ENCODE results near the gene LRRIQ1. TPM values are rescaled to one million over a fixed set of nuclear protein-coding genes. Genes with fewer than 3 reads are reported as not detected.

LRRIQ1 gene
- total RNA-seq, 2 donors from 2014 or later: 0.05 TPM; not detected in 1

DNA sequence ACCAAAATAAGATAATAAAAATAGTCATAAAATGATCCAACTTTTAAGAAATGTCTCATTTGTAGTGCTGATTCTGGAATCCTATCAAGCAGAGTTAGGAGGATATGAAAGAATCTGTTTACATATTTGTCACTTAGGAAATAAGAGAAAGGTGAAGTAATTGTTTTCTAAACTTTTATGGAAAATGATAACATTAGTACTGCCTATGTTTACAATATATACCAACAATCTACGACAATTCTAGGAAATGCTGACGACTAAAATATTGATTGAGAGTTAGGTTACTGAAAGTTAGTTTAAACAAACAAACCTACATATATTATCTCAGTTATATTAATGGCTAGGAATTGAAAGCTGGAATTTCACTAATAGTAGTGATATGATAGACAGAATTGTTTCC, 18.1 kb upstream of the LRRIQ1 start:
- Histone ChIP-seq H3K4me1 (no peaks in the 10 kb centered on the region), H3K27me3 (no peaks in the 10 kb centered on the region), H3K4me3 (no peak overlapping the region), H3K9ac (ENCODE audit: low read depth in 2 of 2, low read length in 2 of 2) (no peak overlapping the region), H3K36me3 (no peaks in the 10 kb centered on the region), H3K27ac (no peak overlapping the region), H3K9me3 (no peaks in the 10 kb centered on the region)
- no peak for DNase-seq
- TF ChIP-seq, protein P1, sequence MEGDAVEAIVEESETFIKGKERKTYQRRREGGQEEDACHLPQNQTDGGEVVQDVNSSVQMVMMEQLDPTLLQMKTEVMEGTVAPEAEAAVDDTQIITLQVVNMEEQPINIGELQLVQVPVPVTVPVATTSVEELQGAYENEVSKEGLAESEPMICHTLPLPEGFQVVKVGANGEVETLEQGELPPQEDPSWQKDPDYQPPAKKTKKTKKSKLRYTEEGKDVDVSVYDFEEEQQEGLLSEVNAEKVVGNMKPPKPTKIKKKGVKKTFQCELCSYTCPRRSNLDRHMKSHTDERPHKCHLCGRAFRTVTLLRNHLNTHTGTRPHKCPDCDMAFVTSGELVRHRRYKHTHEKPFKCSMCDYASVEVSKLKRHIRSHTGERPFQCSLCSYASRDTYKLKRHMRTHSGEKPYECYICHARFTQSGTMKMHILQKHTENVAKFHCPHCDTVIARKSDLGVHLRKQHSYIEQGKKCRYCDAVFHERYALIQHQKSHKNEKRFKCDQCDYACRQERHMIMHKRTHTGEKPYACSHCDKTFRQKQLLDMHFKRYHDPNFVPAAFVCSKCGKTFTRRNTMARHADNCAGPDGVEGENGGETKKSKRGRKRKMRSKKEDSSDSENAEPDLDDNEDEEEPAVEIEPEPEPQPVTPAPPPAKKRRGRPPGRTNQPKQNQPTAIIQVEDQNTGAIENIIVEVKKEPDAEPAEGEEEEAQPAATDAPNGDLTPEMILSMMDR (IDR thresholded peaks at IDR 0.05): no peak
- intact Hi-C loops (cut with DNase I): no loop called here

DNA sequence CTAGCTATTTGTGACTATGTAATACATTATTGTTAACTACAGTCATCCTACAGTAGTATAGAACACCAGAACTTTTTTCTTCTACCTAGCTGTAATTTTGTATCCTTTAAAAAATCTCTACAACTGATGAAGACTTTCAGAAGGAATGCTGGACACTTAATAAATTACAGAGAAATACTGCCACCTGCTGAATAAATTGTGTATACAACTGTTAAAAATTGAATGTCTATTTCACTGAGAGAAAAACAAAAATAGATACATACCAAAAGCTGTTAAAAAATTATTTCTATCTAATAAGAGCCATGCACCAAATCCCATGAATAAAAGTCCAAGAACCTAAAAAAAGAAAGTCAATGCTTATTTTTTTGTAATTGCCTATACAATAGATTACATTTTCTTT, 6.7 kb upstream of the LRRIQ1 start:
- no peak overlapping the region for H3K9ac ChIP-seq (ENCODE audit: low read depth in 2 of 2, low read length in 2 of 2)
- no peaks in the 10 kb centered on the region for H3K27me3 ChIP-seq
- H3K27ac ChIP-seq: no peak overlapping the region
- H3K4me3 ChIP-seq: no peak overlapping the region
- no peaks in the 10 kb centered on the region for H3K4me1 ChIP-seq
- H3K36me3 ChIP-seq: no peaks in the 10 kb centered on the region
- intact Hi-C loops (cut with DNase I): loop anchor here (5.0 kb wide), 1 partner anchor 157 kb away; no protein-coding TSS in a partner anchor
- TF ChIP-seq, protein P1 (IDR thresholded peaks at IDR 0.05): peak; percentile 36
- H3K9me3 ChIP-seq: no peaks in the 10 kb centered on the region
- DNase-seq: no peak

DNA sequence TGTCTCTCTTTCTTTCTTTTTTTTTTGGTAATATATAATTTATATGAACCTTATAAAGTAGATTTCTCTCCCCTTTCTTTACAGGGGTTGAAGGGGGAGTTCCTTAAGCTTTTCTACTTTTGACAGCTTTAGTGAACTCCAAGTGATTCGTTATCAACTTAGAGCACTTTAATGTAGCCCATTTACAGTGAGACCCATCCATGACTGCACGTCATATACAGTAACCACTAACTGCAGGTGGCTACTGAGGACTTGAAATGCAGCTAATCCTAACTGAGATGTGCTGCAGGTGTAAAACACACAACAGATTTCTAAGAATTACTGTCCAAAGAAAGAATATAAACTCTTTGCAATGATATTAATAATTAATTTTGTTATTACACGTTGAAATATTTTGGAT, 582 bp downstream of the LRRIQ1 start:
- Histone ChIP-seq H3K9me3 (no peaks in the 10 kb centered on the region), H3K9ac (ENCODE audit: low read depth in 2 of 2, low read length in 2 of 2) (no peak overlapping the region), H3K27ac (no peak overlapping the region), H3K4me1 (no peaks in the 10 kb centered on the region), H3K27me3 (no peaks in the 10 kb centered on the region), H3K36me3 (no peaks in the 10 kb centered on the region), H3K4me3 (peak overlapping the region; percentile 33)
- TF ChIP-seq, protein P1 (IDR thresholded peaks at IDR 0.05): no peak
- intact Hi-C loops (cut with DNase I): no loop called here
- DNase-seq: no peak

DNA sequence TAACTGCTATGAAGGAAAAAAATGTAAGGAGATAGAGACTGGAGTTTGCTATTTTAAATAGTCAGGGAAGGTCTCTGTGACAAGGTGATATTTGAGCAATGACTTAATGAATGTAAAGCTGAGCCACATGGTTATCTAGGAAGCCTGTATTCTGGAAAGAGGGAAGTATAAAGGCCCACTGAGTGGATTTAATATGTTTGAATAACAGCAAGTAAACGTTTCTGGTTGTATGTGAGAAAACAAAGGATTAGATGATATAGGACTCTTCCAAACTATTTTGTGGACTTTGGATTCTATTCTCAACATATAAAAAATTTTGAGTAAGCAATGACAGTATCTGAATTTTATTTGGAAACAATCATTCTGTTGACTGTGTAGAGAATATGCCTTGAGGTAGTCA, 5.2 kb downstream of the LRRIQ1 start:
- no peaks in the 10 kb centered on the region for H3K9me3 ChIP-seq
- H3K36me3 ChIP-seq: no peaks in the 10 kb centered on the region
- H3K4me3 ChIP-seq: no peak overlapping the region
- no peaks in the 10 kb centered on the region for H3K4me1 ChIP-seq
- H3K27ac ChIP-seq: no peak overlapping the region
- DNase-seq: no peak
- TF ChIP-seq, protein P1 (IDR thresholded peaks at IDR 0.05): no peak
- no peak overlapping the region for H3K9ac ChIP-seq (ENCODE audit: low read depth in 2 of 2, low read length in 2 of 2)
- intact Hi-C loops (cut with DNase I): no loop called here
- H3K27me3 ChIP-seq: no peaks in the 10 kb centered on the region

DNA sequence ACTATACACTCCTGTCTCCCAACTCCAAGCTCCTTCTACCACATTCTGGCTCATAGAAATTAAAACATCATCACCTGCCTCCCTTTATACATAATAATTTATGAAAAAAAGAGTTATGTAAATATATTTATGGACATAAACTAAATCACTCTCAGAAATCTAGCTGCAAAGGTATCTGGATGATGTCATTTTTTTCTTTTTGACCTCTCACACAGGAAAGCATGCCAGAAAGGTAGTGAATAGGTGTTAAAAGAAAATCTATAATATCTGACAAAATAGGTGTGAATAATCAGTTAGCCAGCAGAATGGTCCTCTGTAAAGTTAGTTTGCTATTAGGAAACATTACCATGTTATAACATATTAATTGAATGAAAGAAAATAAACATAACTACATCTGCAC, 7.7 kb downstream of the LRRIQ1 start:
- H3K9me3 ChIP-seq: no peaks in the 10 kb centered on the region
- TF ChIP-seq, protein P1 (IDR thresholded peaks at IDR 0.05): no peak
- intact Hi-C loops (cut with DNase I): no loop called here

More for the DNA sequence above, 7.7 kb downstream of the LRRIQ1 start:
- H3K27me3 ChIP-seq: no peaks in the 10 kb centered on the region
- H3K9ac ChIP-seq (ENCODE audit: low read depth in 2 of 2, low read length in 2 of 2): no peak overlapping the region
- no peaks in the 10 kb centered on the region for H3K36me3 ChIP-seq
- H3K4me3 ChIP-seq: no peak overlapping the region
- H3K4me1 ChIP-seq: no peaks in the 10 kb centered on the region
- no peak for DNase-seq
- no peak overlapping the region for H3K27ac ChIP-seq

Data from colonic mucosa (tissue), 4 donors.